HUES6 (cell line): Measurements from ENCODE around the gene ARFGEF2.
A peak's percentile ranks its signal among the peaks of the same experiment; 100 is the strongest.

Experiments
- H3K27ac ChIP-seq: 2 replicates; pipeline ENCODE4 v1.7.0; 2013; ENCODE audit warnings: low read depth, mild to moderate bottlenecking, low read length, inconsistent platforms
- H3K27me3 ChIP-seq: 2 replicates; pipeline ENCODE4 v1.6.1; 2013; ENCODE audit warnings: low read length; ENCODE audit not compliant: control insufficient read depth, insufficient read depth
- H3K36me3 ChIP-seq: 2 replicates; pipeline ENCODE4 v1.6.1; 2013; ENCODE audit warnings: low read length; ENCODE audit not compliant: control insufficient read depth, insufficient read depth
- H3K4me1 ChIP-seq: 2 replicates; pipeline ENCODE4 v1.6.1; 2013; ENCODE audit warnings: low read length; ENCODE audit not compliant: control insufficient read depth, insufficient read depth
- H3K4me3 ChIP-seq: 2 replicates; pipeline ENCODE4 v1.5.1; 2013; ENCODE audit warnings: low read depth, low read length
- H3K9ac ChIP-seq: one replicate; pipeline ENCODE4 v1.6.1; 2013; ENCODE audit warnings: mild to moderate bottlenecking, low read length
- H3K9me3 ChIP-seq: 2 replicates; pipeline ENCODE4 v1.6.1; 2013; ENCODE audit warnings: low read depth, low read length; ENCODE audit not compliant: control insufficient read depth, insufficient read depth

ARFGEF2 gene

GRCh38 chr20:48921168-48921882, at the start of gene ARFGEF2:
Gene ARFGEF2, plus strand, starts transcription at chr20:48921711. Its CDS starts 179 bp downstream, at chr20:48921890.
- Histone ChIP-seq H3K9me3 (no peaks in the 10 kb centered on the region), H3K9ac (peak within 1 kb of the TSS; percentile 94), H3K4me3 (peak within 1 kb of the TSS; percentile 86), H3K4me1 (peaks cover 18% of the 10 kb centered on the region; the same call in 1 of the 2 replicates), H3K27ac (peak within 1 kb of the TSS; percentile 66), H3K27me3 (no peaks in the 10 kb centered on the region), H3K36me3 (no peaks in the 10 kb centered on the region)

- no peak overlapping the region for H3K4me3 ChIP-seq
- no peaks in the 10 kb centered on the region for H3K9me3 ChIP-seq
- H3K36me3 ChIP-seq: no peaks in the 10 kb centered on the region
- H3K27me3 ChIP-seq: no peaks in the 10 kb centered on the region
- no peak overlapping the region for H3K9ac ChIP-seq
- no peak overlapping the region for H3K27ac ChIP-seq
- peaks cover 5% of the 10 kb centered on the region; the same call in 1 of the 2 replicates for H3K4me1 ChIP-seq
Observed at GRCh38 chr20:48875233-48875913, 46.1 kb upstream of the ARFGEF2 start.

DNA sequence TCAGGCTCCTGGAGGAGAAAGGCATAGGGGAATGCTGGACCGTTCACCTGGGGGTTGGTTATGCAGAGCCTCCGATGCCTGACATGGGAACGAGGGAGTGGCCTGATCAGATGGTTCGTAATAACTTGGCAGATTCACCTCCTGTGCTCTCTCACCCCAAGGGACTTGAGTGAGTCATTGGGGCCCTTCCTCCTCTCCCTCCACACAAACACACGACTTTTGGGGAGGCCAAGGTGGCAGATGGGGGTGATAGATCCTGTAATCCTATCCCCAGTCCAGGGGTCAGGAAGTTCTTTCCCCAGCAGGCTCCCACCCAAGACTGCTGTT, 45.6 kb upstream of the ARFGEF2 start:
- Histone ChIP-seq H3K9ac (no peak overlapping the region), H3K36me3 (no peaks in the 10 kb centered on the region), H3K27me3 (no peaks in the 10 kb centered on the region), H3K4me1 (peaks cover 5% of the 10 kb centered on the region; the same call in 1 of the 2 replicates), H3K4me3 (no peak overlapping the region), H3K9me3 (no peaks in the 10 kb centered on the region), H3K27ac (no peak overlapping the region)

- Histone ChIP-seq H3K9ac (no peak overlapping the region), H3K4me1 (peaks cover 5% of the 10 kb centered on the region; the same call in 1 of the 2 replicates), H3K4me3 (no peak overlapping the region), H3K27me3 (no peaks in the 10 kb centered on the region), H3K36me3 (no peaks in the 10 kb centered on the region), H3K27ac (no peak overlapping the region), H3K9me3 (no peaks in the 10 kb centered on the region)
Observed at GRCh38 chr20:48877304-48877703, 44.2 kb upstream of the ARFGEF2 start.

- H3K27me3 ChIP-seq: no peaks in the 10 kb centered on the region
Observed at GRCh38 chr20:48878534-48879248, 42.8 kb upstream of the ARFGEF2 start.

DNA sequence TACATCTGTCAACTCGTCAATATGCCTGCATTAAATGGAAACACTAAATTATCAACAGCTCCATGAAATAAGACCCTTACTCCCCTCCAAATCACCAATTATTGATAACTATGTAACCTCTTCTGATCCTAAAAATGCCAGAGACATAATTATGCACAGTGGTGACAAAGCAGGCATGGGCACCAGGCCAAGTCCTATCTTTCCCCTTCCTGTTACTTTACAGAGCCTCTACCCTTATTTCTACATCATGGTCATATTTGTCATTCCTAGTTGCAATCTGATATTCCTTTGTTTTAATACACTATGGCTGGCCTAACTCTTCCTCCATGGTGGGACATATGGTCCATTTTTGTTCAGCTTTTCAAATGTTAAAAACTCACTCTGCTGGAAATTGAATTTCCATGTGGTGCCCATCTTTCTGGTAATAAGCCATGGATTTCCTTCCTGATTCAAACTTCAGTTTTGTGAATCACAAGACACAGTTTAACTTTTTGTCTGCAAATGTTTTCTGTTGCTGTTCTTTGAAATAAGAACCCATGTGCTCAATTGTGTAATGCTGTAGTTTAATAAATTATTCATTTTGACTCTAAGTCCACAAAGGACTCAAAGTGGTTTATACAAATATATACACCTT, 41.8 kb upstream of the ARFGEF2 start:
- H3K4me1 ChIP-seq: peaks cover 5% of the 10 kb centered on the region; the same call in 1 of the 2 replicates
- no peak overlapping the region for H3K27ac ChIP-seq
- no peak overlapping the region for H3K9ac ChIP-seq
- H3K4me3 ChIP-seq: no peak overlapping the region
- no peaks in the 10 kb centered on the region for H3K27me3 ChIP-seq
- no peaks in the 10 kb centered on the region for H3K36me3 ChIP-seq
- H3K9me3 ChIP-seq: no peaks in the 10 kb centered on the region

More at GRCh38 chr20:48878534-48879248, 42.8 kb upstream of the ARFGEF2 start:
- Histone ChIP-seq H3K9me3 (no peaks in the 10 kb centered on the region), H3K9ac (no peak overlapping the region), H3K4me3 (no peak overlapping the region), H3K4me1 (peaks cover 5% of the 10 kb centered on the region; the same call in 1 of the 2 replicates), H3K36me3 (no peaks in the 10 kb centered on the region), H3K27ac (no peak overlapping the region)

DNA sequence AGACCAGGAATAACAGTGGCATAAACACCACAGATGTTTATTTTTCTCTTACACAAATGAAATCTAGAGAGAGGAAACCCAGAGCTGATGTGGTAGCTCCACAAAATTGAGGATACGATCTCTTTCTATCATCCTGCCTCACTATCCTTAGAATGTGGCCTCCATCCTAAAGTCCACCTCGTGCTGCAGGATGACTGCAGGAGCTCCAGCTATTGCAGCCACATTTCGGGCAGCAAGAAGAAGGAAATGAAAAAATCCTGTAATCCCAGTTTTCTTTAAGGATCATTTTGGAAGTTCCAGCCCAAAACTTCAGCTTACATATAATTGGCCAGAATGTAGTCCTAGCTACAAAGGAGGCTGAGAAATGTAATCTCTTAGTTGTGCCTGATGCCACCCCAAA, 41.2 kb upstream of the ARFGEF2 start:
- no peaks in the 10 kb centered on the region for H3K36me3 ChIP-seq
- H3K27ac ChIP-seq: no peak overlapping the region
- no peak overlapping the region for H3K4me3 ChIP-seq
- peaks cover 5% of the 10 kb centered on the region; the same call in 1 of the 2 replicates for H3K4me1 ChIP-seq
- H3K27me3 ChIP-seq: no peaks in the 10 kb centered on the region
- no peak overlapping the region for H3K9ac ChIP-seq
- H3K9me3 ChIP-seq: no peaks in the 10 kb centered on the region

GRCh38 chr20:48880981-48881657, 40.4 kb upstream of the ARFGEF2 start:
- H3K27ac ChIP-seq: no peak overlapping the region
- H3K9ac ChIP-seq: no peak overlapping the region
- no peaks in the 10 kb centered on the region for H3K36me3 ChIP-seq
- H3K27me3 ChIP-seq: no peaks in the 10 kb centered on the region
- no peak overlapping the region for H3K4me3 ChIP-seq
- peaks cover 1% of the 10 kb centered on the region; the same call in 1 of the 2 replicates for H3K4me1 ChIP-seq
- H3K9me3 ChIP-seq: no peaks in the 10 kb centered on the region

DNA sequence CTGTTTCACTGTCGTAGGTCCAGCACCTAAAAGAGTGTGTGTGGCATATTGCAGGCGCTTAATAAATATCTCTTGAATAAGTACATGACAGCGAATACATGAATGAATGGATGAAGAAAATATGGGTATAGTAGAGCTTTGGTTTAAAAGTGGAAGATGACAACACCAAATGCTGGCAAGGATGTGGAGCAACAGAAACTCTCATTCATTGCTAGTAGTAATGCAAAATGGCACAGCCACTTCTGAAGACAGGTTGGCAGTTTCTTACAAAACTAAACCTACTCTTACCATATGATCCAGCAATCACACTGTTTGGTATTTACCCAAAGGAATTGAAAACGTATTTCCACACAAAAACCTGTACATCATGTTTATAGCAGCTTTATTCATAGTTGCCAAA, 36.3 kb upstream of the ARFGEF2 start:
- H3K4me1 ChIP-seq: no peaks in the 10 kb centered on the region

DNA sequence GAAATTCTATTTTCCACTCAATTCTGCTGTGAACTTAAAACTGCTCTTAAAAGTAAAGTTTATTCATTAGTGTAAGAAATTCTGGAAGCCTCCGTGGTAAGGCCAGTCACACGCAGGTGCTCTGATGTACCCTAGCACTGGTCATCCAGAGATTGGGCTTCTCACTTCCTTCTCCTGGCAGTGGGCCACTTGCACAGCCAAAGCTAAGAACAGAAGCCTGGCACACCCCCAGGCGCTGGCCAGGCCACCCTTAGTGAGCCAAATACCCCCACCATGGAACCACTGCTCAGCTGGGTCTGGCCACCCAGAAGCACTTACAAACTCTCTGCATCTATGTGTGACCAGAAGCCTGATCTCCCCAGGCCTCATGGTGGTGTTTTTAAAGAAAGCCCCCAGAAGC, 35.3 kb upstream of the ARFGEF2 start:
- no peaks in the 10 kb centered on the region for H3K9me3 ChIP-seq
- no peak overlapping the region for H3K27ac ChIP-seq
- no peaks in the 10 kb centered on the region for H3K27me3 ChIP-seq
- H3K36me3 ChIP-seq: no peaks in the 10 kb centered on the region
- no peaks in the 10 kb centered on the region for H3K4me1 ChIP-seq
- no peak overlapping the region for H3K4me3 ChIP-seq
- H3K9ac ChIP-seq: no peak overlapping the region

More for the DNA sequence above, 36.3 kb upstream of the ARFGEF2 start:
- Histone ChIP-seq H3K4me3 (no peak overlapping the region), H3K36me3 (no peaks in the 10 kb centered on the region), H3K27ac (no peak overlapping the region), H3K27me3 (no peaks in the 10 kb centered on the region), H3K9me3 (no peaks in the 10 kb centered on the region), H3K9ac (no peak overlapping the region)
